Testis (tissue), 3 donors: ENCODE measurements around the gene PAFAH2. TPM values are rescaled to one million over a fixed set of nuclear protein-coding genes. Genes with fewer than 3 reads are reported as not detected.

Source experiments
- DNase-seq: peaks from one replicate; pipeline ENCODE4 v3.0.0-alpha.2; 2019
- H3K27ac ChIP-seq, 2 donors: fragments of 200-600 bp; sonication (generic); one replicate each; pipeline ENCODE4 v1.5.1; 2019
- H3K27me3 ChIP-seq: fragments of 200-600 bp; sonication (generic); one replicate; pipeline ENCODE4 v1.5.1; 2019
- H3K36me3 ChIP-seq: fragments of 200-600 bp; sonication (generic); one replicate; pipeline ENCODE4 v1.5.1; 2017; ENCODE audit warnings: low read depth; ENCODE audit errors: missing control alignments
- H3K4me1 ChIP-seq: fragments of 200-600 bp; sonication (generic); one replicate; pipeline ENCODE4 v1.5.1; 2019
- H3K4me3 ChIP-seq, 2 donors: fragments of 200-600 bp; sonication (generic); one replicate each; pipeline ENCODE4 v1.5.1; 2017 to 2019
- H3K9me3 ChIP-seq: fragments of 200-600 bp; sonication (generic); one replicate; pipeline ENCODE4 v1.5.1; 2017
- POLR2A ChIP-seq: fragments of 450-650 bp; IDR thresholded peaks from one replicate; pipeline ENCODE4 v1.6.1; 2017; ENCODE audit warnings: antibody characterized with exemption, mild to moderate bottlenecking, moderate library complexity
- WGBS, 2 donors: methylation state at CpG; one replicate each; pipeline ENCODE4 v1.1.5; 2018; 5-methylcytosine and 5-hydroxymethylcytosine counted together
- intact Hi-C: fragments of 100-400 bp; cut with DNase I; formaldehyde crosslinking; loops from one replicate; pipeline ENCODE4 v1.15.1; 2023; ENCODE audit warnings: low total_unique reads
- polyA plus RNA-seq: library from polyadenylated mRNA; stranded (reverse); fragments of 350-450 nt; fragmentation: Illumina TruSeq; extraction: RNeasy Lipid Tissue Mini Kit (QIAGEN cat#74804); gene quantifications from one replicate; pipeline ENCODE4 v1.2.3, GENCODE V29; 2014; ENCODE audit warnings: low read depth, low replicate concordance; ENCODE audit not compliant: insufficient read depth
- total RNA-seq, 2 donors: library from RNA; depleted of rRNA; stranded (reverse); fragments of >200 nt; gene quantifications; one replicate each; pipeline ENCODE4 v1.2.3, GENCODE V29; 2016
- TF ChIP-seq, protein P1 (sequence below), 3 experiments: fragments of 450-650 bp in 2 of 3; fragments of 200-600 bp in 1 of 3; sonication (generic) in 1 of 3; IDR thresholded peaks; one replicate each; pipeline ENCODE4 v1.5.1; 2016 to 2019; ENCODE audit warnings: antibody characterized with exemption in 3 of 3, mild to moderate bottlenecking in 2 of 3, moderate library complexity in 1 of 3

The PAFAH2 gene
- total and polyA plus RNA-seq, 3 donors from 2014 or later: 14.5 to 24.1 (median 18.9) TPM

DNA sequence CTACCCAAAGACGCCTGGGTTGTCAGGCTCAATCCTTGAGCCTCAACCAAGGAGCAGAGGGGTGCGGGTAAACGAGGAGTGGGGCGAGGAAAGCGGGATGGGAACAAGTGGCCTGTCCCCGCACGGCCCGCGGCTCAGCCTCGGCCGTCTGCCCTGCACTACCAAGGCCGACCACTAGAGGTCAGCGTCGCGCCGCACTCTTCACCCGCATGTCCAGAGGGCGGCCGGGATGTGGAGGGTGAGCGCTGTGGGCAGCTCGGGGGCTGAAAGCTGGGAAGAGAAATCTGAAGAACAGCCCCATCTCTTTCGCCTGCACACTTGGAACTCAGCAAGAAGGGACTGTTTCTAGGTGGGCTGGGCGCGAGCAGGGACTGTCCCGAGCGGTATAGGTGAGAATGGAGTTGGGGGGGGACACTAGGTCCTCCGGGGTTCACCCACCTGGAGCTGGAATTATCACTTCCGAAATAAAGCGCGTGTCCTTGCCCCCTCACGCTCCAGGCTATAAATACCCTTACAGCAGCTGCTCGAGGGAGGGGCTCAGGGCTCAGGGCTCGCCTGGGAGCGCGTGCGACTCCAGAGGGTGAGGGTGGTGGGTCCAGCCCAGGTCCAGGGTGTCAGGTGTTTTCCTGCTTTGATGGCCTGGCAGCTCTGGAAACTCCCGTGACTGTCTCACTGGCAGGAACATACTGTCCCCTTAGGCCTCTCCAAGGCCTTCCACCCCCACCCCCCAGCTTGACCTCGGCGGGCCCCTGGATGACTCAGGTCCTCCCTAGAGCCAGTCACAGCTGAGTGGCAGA lies 38.3 kb upstream of the PAFAH2 start:
- Histone ChIP-seq H3K9me3 (no peaks in the 10 kb centered on the region), H3K4me1 (peaks cover 14% of the 10 kb centered on the region), H3K27me3 (no peaks in the 10 kb centered on the region), H3K36me3 (no peaks in the 10 kb centered on the region), H3K4me3 (peak overlapping the region; percentile 72 to 82), H3K27ac (peak overlapping the region; percentile 47 to 89)
- WGBS, 2 donors: 3 to 5% methylated on average over 31 to 38 of the region's 39 CpGs
- peak; percentile 88 for DNase-seq
- intact Hi-C loops: loop anchor here (10.0 kb wide), 1 partner anchor 109 kb away; no protein-coding TSS in a partner anchor
- TF ChIP-seq, protein P1, sequence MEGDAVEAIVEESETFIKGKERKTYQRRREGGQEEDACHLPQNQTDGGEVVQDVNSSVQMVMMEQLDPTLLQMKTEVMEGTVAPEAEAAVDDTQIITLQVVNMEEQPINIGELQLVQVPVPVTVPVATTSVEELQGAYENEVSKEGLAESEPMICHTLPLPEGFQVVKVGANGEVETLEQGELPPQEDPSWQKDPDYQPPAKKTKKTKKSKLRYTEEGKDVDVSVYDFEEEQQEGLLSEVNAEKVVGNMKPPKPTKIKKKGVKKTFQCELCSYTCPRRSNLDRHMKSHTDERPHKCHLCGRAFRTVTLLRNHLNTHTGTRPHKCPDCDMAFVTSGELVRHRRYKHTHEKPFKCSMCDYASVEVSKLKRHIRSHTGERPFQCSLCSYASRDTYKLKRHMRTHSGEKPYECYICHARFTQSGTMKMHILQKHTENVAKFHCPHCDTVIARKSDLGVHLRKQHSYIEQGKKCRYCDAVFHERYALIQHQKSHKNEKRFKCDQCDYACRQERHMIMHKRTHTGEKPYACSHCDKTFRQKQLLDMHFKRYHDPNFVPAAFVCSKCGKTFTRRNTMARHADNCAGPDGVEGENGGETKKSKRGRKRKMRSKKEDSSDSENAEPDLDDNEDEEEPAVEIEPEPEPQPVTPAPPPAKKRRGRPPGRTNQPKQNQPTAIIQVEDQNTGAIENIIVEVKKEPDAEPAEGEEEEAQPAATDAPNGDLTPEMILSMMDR (IDR thresholded peaks at IDR 0.05): peak; percentile 99 to 100 (median 100)
- no peak for TF ChIP-seq POLR2A

DNA sequence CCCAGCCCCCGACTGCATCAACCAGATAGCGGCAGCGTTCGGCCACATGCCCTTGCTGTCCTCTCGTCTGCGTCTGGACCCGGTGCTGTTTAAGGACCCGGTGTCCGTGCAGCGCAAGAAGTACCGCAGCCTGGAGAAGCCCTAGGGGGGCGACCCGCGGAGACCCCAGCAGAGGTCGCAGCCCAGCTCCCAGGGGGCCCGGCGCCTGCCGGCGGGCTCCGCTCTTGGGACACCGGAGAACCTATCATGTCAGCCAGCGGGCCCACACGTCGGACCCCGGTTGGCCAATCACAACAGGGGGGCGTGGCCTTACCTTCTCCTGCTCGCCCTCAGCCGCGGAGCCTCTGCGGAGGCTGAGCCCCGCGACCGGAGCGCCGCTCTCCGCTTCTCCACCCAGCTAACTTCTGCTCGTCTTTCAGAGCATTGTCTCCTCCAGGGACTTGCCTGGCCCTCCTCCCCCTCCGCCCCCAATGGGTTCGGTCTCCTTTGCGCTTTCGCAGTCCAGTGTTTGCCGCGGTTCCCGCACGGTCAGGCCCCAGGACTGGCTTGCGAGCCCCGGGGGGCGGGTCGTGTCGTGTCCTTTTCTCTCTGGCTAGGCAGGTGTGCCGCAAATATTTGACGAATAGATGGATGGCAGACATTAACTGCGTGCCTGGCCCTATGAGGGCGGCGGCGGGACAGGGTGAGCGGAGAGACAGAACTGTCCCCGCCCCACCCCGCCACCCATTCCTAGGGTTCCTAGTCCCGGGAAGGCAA lies 37.5 kb upstream of the PAFAH2 start:
- WGBS, 2 donors: 0 to 1% methylated on average over 25 to 57 of the region's 60 CpGs
- no peaks in the 10 kb centered on the region for H3K27me3 ChIP-seq

DNA sequence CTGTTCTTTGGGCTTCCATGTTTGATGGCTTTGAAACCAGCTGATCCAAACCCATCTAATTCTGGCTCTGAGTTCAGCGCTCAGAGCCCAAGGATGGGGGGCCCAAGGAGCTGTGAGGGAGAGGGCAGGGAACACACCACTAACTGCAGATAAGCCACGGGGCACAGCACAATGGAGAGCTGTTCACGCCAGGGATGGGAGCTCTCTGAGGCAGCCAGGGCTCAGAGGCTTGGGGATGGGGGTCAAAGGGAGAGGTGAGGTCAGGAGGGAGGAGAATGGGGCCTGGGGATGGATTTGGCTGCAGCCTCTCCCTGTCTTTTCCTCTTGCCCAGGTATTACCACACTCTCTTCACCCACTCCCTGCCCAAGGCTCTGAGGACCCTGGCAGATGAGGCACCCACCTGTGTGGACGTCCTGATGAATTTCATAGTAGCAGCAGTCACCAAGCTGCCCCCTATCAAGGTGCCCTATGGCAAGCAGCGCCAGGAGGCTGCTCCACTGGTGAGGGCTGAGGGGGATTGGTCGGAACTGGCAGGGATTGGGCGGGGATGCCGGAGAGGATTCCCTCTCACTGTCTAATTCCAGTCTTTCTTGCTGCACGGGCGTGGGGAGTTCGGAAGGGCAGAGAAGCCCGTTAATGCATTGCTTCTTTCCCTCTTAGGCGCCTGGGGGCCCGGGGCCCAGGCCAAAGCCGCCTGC lies 36.8 kb upstream of the PAFAH2 start:
- intact Hi-C loops: loop anchor here (10.0 kb wide), 1 partner anchor 110 kb away; no protein-coding TSS in a partner anchor
- no peaks in the 10 kb centered on the region for H3K27me3 ChIP-seq
- H3K4me1 ChIP-seq: peaks cover 14% of the 10 kb centered on the region
- no peaks in the 10 kb centered on the region for H3K36me3 ChIP-seq
- peak overlapping the region; percentile 72 to 82 for H3K4me3 ChIP-seq
- TF ChIP-seq, protein P1 (IDR thresholded peaks at IDR 0.05): no peak
- no peak for TF ChIP-seq POLR2A
- WGBS, 2 donors: 7 to 13% methylated on average over 12 to 15 of the region's 15 CpGs
- no peaks in the 10 kb centered on the region for H3K9me3 ChIP-seq
- H3K27ac ChIP-seq: peak overlapping the region in 1 of 2 donors; percentile 89
- no peak for DNase-seq

More for the DNA sequence above, 37.5 kb upstream of the PAFAH2 start:
- Histone ChIP-seq H3K36me3 (no peaks in the 10 kb centered on the region), H3K4me1 (peaks cover 14% of the 10 kb centered on the region), H3K9me3 (no peaks in the 10 kb centered on the region), H3K27ac (peak overlapping the region; percentile 47 to 89), H3K4me3 (peak overlapping the region; percentile 72 to 82)
- TF ChIP-seq, protein P1 (IDR thresholded peaks at IDR 0.05): peak in 2 of 3 experiments; percentile 3 to 28
- no peak for TF ChIP-seq POLR2A
- intact Hi-C loops: loop anchor here (10.0 kb wide), 1 partner anchor 109 kb away; no protein-coding TSS in a partner anchor
- DNase-seq: peak; percentile 99

DNA sequence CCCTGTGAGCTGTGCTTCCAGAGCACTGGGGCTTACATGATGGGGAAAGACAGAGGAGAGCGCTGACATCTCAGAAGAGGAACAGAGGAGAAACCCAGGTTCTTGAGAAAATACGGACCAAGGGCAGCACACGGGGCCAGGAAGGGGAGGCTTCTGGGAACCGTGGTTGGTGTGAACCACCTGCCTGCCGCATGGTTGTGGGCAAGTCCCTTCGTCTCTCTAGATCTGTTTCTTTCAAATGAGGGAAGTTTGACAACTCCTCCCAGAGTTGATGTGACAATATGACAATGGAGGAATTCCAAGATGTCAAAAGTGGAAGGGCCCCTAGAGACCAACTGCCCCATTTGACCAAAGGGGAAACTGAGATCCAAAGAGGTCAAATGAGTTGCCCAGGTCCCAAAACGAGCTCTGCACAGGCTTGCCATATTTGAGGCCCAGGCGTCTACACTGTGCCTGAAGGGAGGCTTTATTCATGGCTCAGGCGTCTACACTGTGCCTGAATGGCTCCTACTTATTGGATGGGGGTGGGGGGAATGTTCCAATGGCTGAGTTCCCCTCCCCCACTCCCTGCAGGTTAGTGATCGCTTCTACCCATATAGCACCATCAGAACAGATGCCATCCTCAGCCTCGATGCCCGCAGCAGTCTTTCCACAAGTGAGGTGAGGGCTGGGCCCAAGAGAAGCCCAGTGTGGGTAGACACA lies 34.9 kb upstream of the PAFAH2 start:
- no peak for TF ChIP-seq POLR2A
- TF ChIP-seq, protein P1 (IDR thresholded peaks at IDR 0.05): no peak
- no peak overlapping the region for H3K27ac ChIP-seq
- H3K4me1 ChIP-seq: peaks cover 14% of the 10 kb centered on the region
- H3K27me3 ChIP-seq: no peaks in the 10 kb centered on the region
- H3K9me3 ChIP-seq: no peaks in the 10 kb centered on the region
- intact Hi-C loops: loop anchor here (10.0 kb wide), 1 partner anchor 112 kb away; no protein-coding TSS in a partner anchor
- WGBS, 2 donors: 83 to 86% methylated on average over 12 of the region's 12 CpGs
- DNase-seq: no peak
- no peaks in the 10 kb centered on the region for H3K36me3 ChIP-seq
- H3K4me3 ChIP-seq: no peak overlapping the region
